OCI-LY7 (cell line): ENCODE measurements around the gene P2RY14. TPM values are rescaled to one million over a fixed set of nuclear protein-coding genes. Genes with fewer than 3 reads are reported as not detected.

Experiments used
- BruUV-seq: library from RNA; stranded (reverse); fragments of 400-500 nt; replicated peaks from 2 replicates; lab custom pipeline; 2021; lab: Mats Ljungman, UMichigan
- CTCF ChIA-PET: fragments of 300-600 bp; sonication (Branson Sonifier 250); formaldehyde crosslinking; loops from one replicate; lab custom pipeline; 2022; ENCODE audit warnings: antibody characterized with exemption; ENCODE audit not compliant: unreplicated experiment; lab: Charles Lee
- POLR2A ChIA-PET: fragments of 300-600 bp; sonication (Branson Sonifier 250); formaldehyde crosslinking; loops from one replicate; lab custom pipeline; 2022; ENCODE audit warnings: antibody characterized with exemption; lab: Charles Lee
- DNase-seq: peaks from one replicate; pipeline ENCODE4 v3.0.0-alpha.2; 2015; ENCODE audit warnings: low spot score
- H2AFZ ChIP-seq: fragments of 200-600 bp; sonication (generic), shearing (Covaris generic); 2 replicates; pipeline ENCODE4 v1.6.1; 2014; ENCODE audit warnings: mild to moderate bottlenecking, antibody characterized with exemption, low read length, moderate library complexity
- H3K27ac ChIP-seq: fragments of 200-600 bp; sonication (generic); 2 replicates; pipeline ENCODE4 v1.5.1; 2014; ENCODE audit warnings: mixed run types, low read depth, mild to moderate bottlenecking, moderate library complexity, low read length, inconsistent platforms; ENCODE audit not compliant: poor library complexity, severe bottlenecking
- H3K36me3 ChIP-seq: fragments of 200-600 bp; sonication (generic); 2 replicates; pipeline ENCODE4 v1.6.1; 2014; ENCODE audit warnings: mild to moderate bottlenecking, antibody characterized with exemption, low read length, moderate library complexity, mixed read lengths; ENCODE audit not compliant: insufficient read depth
- H3K4me1 ChIP-seq: fragments of 200-600 bp; sonication (generic); 2 replicates; pipeline ENCODE4 v1.5.1; 2014; ENCODE audit warnings: mild to moderate bottlenecking, low read length; ENCODE audit not compliant: insufficient read depth, poor library complexity, severe bottlenecking
- H3K4me2 ChIP-seq: fragments of 200-600 bp; sonication (generic); 2 replicates; pipeline ENCODE4 v1.6.1; 2014; ENCODE audit warnings: mild to moderate bottlenecking, low read length
- H3K4me3 ChIP-seq: fragments of 200-600 bp; sonication (generic); 2 replicates; pipeline ENCODE4 v1.5.1; 2014; ENCODE audit warnings: mild to moderate bottlenecking, low read depth, low read length; ENCODE audit not compliant: poor library complexity, severe bottlenecking
- H3K79me2 ChIP-seq: fragments of 200-600 bp; sonication (generic); 2 replicates; pipeline ENCODE4 v1.6.1; 2016; ENCODE audit warnings: low read depth, mild to moderate bottlenecking, low read length, moderate library complexity, mixed read lengths; ENCODE audit not compliant: insufficient read depth
- H3K9me2 ChIP-seq: fragments of 200-600 bp; sonication (generic); 2 replicates; pipeline ENCODE4 v1.6.1; 2016; ENCODE audit warnings: mild to moderate bottlenecking, low read length, mixed read lengths; ENCODE audit not compliant: insufficient read depth
- H3K9me3 ChIP-seq: fragments of 200-600 bp; sonication (generic); 2 replicates; pipeline ENCODE4 v1.6.1; 2014; ENCODE audit warnings: mild to moderate bottlenecking, mixed run types, low read length, mixed read lengths
- H4K20me1 ChIP-seq: fragments of 200-600 bp; sonication (generic); 2 replicates; pipeline ENCODE4 v1.6.1; 2014; ENCODE audit warnings: mild to moderate bottlenecking, antibody characterized with exemption, low read length, moderate library complexity, mixed read lengths; ENCODE audit not compliant: insufficient read depth
- EZH2phosphoT487 ChIP-seq: fragments of 200-600 bp; sonication (generic); IDR thresholded peaks from 2 replicates; pipeline ENCODE4 v1.6.1; 2018; ENCODE audit warnings: low read depth, borderline replicate concordance, mild to moderate bottlenecking, mixed run types, antibody characterized with exemption, low read length, moderate library complexity, mixed read lengths
- intact Hi-C: fragments of 100-400 bp; cut with micrococcal nuclease; formaldehyde crosslinking; loops from one replicate; pipeline ENCODE4 v1.10.0; 2022; ENCODE audit not compliant: unreplicated experiment
- total RNA-seq, 2 experiments: library from RNA; depleted of rRNA in 1 of 2; stranded (reverse); fragments of >200 nt in 1 of 2; shearing (Covaris generic) in 1 of 2; gene quantifications; 2 replicates each; pipeline ENCODE4 v1.2.3, GENCODE V29; 2014 to 2022
- TF ChIP-seq, protein P1 (sequence below): fragments of 200-600 bp; sonication (generic); conservative IDR thresholded peaks from 2 replicates; pipeline ENCODE4 v1.5.1; 2014; ENCODE audit warnings: mild to moderate bottlenecking, antibody characterized with exemption, low read length, moderate library complexity, mixed read lengths

P2RY14 gene
- total RNA-seq, 2 experiments from 2014 or later, result not detected

DNA sequence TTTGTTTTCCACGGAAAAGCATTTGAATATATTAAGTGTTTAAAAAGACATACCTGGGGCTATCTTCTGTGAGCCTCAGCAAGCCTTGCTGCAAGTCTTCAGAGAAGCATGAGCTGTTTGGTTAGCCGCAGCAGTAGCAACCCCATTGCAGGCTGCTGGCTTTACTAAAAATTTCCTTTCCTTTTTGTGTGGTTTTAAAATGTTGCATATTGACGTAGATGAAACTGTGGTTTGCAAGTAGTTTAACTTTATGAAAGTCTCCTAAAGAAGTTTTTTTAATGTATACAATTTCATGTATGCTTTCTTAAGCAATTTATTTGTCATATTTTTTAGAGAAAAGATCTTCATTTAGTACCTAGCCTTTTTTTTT lies 75.3 kb downstream of the P2RY14 start, which contains the start of gene GPR171:
TSS of gene GPR171 (minus strand) at position 166 of the 370 bp plus-strand sequence. CDS start 3,830 bp downstream, outside the sequence.
- no peak for DNase-seq
- ChIA-PET CTCF (no interaction called here), POLR2A (interaction anchor here (0.7 to 0.8 kb wide), 3 partner anchors 19 to 656 kb away, joined by 3 read pairs; no protein-coding TSS in a partner anchor)
- no peak within 1 kb of the TSS for H2AFZ ChIP-seq
- intact Hi-C loops, result no loop called here
- H4K20me1 ChIP-seq, result no peaks in the 10 kb centered on the region
- no peak within 1 kb of the TSS for H3K27ac ChIP-seq
- 0 out of 2 replicates have a peak, but pooled peaks cover 4% of the 10 kb centered on the region for H3K36me3 ChIP-seq
- H3K9me3 ChIP-seq, result no peaks in the 10 kb centered on the region
- H3K4me3 ChIP-seq, result no peak within 1 kb of the TSS
- BruUV-seq, result no TSS peak
- TF ChIP-seq, protein P1, sequence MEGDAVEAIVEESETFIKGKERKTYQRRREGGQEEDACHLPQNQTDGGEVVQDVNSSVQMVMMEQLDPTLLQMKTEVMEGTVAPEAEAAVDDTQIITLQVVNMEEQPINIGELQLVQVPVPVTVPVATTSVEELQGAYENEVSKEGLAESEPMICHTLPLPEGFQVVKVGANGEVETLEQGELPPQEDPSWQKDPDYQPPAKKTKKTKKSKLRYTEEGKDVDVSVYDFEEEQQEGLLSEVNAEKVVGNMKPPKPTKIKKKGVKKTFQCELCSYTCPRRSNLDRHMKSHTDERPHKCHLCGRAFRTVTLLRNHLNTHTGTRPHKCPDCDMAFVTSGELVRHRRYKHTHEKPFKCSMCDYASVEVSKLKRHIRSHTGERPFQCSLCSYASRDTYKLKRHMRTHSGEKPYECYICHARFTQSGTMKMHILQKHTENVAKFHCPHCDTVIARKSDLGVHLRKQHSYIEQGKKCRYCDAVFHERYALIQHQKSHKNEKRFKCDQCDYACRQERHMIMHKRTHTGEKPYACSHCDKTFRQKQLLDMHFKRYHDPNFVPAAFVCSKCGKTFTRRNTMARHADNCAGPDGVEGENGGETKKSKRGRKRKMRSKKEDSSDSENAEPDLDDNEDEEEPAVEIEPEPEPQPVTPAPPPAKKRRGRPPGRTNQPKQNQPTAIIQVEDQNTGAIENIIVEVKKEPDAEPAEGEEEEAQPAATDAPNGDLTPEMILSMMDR, result no peak
- TF ChIP-seq EZH2phosphoT487, result no peak
- H3K79me2 ChIP-seq, result no peaks in the 10 kb centered on the region
- no peaks in the 10 kb centered on the region for H3K9me2 ChIP-seq
- no peak within 1 kb of the TSS for H3K4me2 ChIP-seq
- no peaks in the 10 kb centered on the region for H3K4me1 ChIP-seq

DNA sequence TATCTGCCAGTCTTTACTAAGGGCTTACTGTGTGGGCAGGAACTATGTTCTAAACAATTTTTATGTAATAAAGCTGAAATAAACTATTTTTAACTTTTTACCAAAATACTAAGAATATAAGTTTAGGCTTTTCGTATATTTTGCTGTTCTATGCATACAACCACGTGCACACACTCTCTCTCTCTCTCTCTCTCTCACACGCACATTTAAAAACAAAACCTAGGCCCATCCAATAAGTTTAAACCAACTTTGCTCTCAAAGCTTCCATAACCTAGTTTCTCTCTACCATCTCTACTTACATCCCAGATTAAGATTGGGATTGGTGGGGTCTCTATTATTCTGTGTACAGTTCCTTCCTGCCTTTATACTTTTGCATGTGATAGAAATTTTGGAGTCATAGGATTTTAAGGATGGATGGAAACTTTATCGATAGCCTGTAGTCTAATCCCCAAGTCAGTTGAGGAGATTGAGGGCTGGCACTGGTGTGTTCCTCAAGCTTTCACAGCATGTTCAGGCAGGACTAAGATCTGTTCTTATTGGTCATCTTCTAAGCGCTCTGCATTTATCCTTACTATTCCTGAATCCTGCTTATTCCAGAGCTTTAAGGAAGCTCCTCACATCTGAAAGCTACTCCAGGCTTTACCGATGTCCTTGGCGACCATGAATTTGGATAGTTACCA lies 77.2 kb downstream of the P2RY14 start:
- Histone ChIP-seq H3K36me3 (0 out of 2 replicates have a peak, but pooled peaks cover 4% of the 10 kb centered on the region), H3K79me2 (no peaks in the 10 kb centered on the region), H3K4me2 (no peak overlapping the region), H3K9me3 (no peaks in the 10 kb centered on the region), H3K9me2 (no peaks in the 10 kb centered on the region), H3K27ac (no peak overlapping the region), H3K4me1 (no peaks in the 10 kb centered on the region), H4K20me1 (no peaks in the 10 kb centered on the region), H3K4me3 (no peak overlapping the region), H2AFZ (no peak overlapping the region)
- no peak for TF ChIP-seq EZH2phosphoT487
- TF ChIP-seq, protein P1, result no peak
- POLR2A ChIA-PET, result interaction anchor here (0.5 to 1.8 kb wide), 5 partner anchors 16 to 1227 kb away, joined by 3 to 7 read pairs (median 3); no protein-coding TSS in a partner anchor
- no peak for DNase-seq
- BruUV-seq, result no TSS peak
- CTCF ChIA-PET, result interaction anchor here (0.6 kb wide), 1 partner anchor 20 kb away, joined by 6 read pairs; no protein-coding TSS in a partner anchor
- intact Hi-C loops, result no loop called here

DNA sequence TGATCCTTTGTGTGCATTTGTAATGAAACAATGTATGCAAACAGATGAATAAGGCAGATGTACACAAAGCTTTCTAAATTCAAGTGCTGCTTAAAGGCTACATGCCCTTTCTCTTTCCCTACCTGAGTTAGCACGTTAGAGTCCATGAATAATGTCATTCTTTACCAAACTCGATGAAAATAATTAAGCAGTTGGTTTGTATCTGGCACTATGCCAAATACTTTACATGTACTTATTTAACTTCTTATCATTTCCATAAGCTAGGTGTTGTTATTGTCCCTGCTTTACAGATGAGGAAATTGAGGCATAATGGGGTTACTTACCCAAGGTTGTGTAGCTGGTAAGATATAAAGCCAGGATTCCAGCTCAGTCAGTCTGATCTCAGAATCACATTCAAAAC lies 77.8 kb downstream of the P2RY14 start:
- intact Hi-C loops, result no loop called here
- 0 out of 2 replicates have a peak, but pooled peaks cover 4% of the 10 kb centered on the region for H3K36me3 ChIP-seq
- H3K9me3 ChIP-seq, result no peaks in the 10 kb centered on the region
- H3K79me2 ChIP-seq, result no peaks in the 10 kb centered on the region
- TF ChIP-seq, protein P1, result no peak
- TF ChIP-seq EZH2phosphoT487, result no peak
- H3K4me1 ChIP-seq, result no peaks in the 10 kb centered on the region
- DNase-seq, result no peak
- H3K9me2 ChIP-seq, result no peaks in the 10 kb centered on the region
- H3K27ac ChIP-seq, result no peak overlapping the region
- BruUV-seq, result no TSS peak
- H3K4me2 ChIP-seq, result no peak overlapping the region
- no peak overlapping the region for H2AFZ ChIP-seq
- H4K20me1 ChIP-seq, result no peaks in the 10 kb centered on the region
- ChIA-PET POLR2A (interaction anchor here (0.6 to 1.8 kb wide), 7 partner anchors 16 to 449 kb away, joined by 3 to 7 read pairs (median 3); no protein-coding TSS in a partner anchor), CTCF (no interaction called here)
- H3K4me3 ChIP-seq, result no peak overlapping the region
